Skeletal muscle cell (primary cell): Measurements from ENCODE around the gene CCDC57.

Experiments used
- DNase-seq: peaks from one replicate; pipeline ENCODE4 v3.0.0-alpha.2; 2010; ENCODE audit warnings: low read depth
- H3K4me3 ChIP-seq: 2 replicates; pipeline ENCODE4 v1.5.1; 2011; ENCODE audit warnings: low read depth, mild to moderate bottlenecking, control low read depth, low read length, moderate library complexity

CCDC57 gene

DNA sequence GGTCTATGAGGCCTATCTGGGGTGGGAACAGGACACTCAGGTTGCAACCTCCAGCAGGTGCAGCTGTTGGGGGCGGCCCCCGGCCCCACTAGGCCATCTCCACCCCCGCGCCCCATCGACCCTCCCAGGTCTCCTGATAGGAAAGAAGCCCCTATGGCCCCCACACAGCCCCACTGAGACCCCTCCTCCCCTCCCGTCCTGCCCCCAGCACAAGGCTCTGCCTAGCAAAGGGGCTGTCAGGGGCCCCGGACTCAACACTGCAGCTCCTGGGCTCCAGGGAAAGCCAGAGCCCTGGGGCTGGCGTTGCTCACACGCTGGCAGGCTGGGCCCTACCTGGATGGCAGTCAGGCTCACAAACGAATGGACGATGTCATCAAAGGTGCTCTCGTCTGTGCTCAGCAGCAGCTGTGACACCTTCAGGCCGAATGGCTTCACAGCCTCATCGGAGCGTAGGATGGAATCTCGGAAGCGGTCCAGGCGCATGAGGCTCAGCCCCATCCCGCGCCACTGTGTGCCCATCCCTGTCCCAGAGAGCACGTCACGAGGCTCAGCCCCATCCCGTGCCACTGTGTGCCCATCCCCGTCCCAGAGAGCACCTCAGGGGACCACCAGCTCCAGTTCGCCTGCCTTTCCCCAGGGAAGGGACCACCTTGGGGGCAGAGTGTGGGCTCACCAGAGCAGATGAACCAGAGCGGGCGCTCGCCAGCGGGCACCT lies 121.9 kb downstream of the CCDC57 start:
- no peak overlapping the region for H3K4me3 ChIP-seq
- DNase-seq: no peak

- H3K4me3 ChIP-seq: no peak overlapping the region
- no peak for DNase-seq
Observed at GRCh38 chr17:82089723-82090548, 122.7 kb downstream of the CCDC57 start.

GRCh38 chr17:82088838-82089722 lies 123.6 kb downstream of the CCDC57 start:
- DNase-seq: no peak
- no peak overlapping the region for H3K4me3 ChIP-seq

DNA sequence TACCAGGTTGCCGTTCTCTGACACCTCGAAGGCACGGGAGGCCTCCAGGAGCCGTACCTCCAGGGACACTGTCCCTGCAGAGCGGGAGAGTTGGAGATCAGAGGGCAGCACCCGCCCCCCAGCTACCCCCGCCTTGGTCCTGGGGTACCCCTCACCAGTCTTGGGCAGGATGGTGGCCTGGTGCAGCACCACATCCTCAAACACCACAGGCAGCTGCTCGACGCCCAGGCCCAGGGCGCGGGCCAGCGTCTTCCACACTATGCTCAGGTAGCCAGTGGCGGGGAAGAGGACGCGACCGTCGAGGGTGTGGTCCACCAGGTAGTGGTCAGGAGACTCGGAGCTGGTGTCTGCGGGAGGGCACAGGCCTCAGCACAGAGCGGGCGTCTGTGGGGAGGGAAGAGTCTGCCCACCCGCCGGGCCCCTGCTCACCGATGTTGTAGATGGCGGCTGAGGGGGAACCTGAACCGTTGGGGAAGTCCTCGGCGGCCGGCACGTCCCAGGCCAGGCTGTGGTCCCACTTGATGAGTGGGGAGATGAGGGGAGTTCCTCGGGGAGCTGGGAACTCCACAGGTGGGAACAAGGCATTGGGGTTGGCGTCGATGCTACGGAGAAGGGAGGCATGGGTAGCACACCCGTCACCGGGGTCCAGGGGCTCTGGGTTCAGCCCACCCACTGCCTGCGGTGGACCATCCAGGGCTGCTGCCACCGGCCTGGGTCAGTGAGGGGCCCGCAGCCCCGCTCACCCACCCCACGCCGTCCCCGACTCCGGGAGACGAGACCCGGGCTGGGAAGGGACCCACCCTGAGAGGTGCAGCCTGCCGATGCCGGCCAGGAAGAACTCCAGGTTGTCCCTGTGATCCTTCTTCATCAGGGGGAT lies 124.4 kb downstream of the CCDC57 start:
- H3K4me3 ChIP-seq: no peak overlapping the region
- DNase-seq: no peak

GRCh38 chr17:82086941-82087906 lies 125.4 kb downstream of the CCDC57 start:
- DNase-seq: no peak
- no peak overlapping the region for H3K4me3 ChIP-seq

DNA sequence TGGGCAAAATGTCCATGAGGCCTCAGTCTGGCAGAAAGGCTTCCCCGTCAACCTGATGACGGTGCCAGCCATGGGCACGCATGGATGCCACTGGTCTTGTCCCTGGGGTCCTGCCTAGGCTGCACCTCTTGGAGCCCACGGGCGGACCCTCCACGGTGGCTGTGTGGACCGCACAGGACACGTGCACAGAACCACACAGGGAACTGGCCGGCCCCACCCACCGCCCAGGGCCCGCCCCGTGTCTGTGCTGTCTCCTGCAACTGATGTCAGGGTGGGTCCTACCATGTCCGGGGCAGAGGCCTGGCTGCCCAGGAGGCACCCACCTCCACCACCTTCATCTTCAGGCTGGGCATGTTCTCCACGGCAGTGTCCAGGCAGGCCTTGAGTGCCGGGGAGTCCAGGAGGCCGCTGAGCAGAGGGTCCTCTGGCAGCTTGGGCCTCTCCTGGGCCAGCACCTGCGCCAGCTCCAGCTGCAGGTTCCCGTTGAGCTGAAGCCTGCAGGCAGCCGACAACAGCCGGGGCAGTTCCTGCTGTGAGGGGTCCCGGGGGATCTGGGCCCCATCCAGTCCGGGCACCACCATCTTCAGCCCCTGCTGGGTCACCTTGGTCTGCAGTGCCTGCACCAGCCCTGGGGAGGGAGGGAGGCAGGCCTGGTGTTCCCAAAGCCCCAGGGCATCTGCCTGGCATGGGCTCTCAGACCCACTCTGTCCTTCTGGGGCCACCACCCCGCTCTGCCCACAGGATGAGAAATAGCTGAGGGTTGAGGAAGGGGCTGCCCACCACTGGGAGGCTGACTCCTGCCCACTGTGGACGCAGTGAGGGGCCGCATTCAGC lies 126.5 kb downstream of the CCDC57 start:
- no peak for DNase-seq
- no peak overlapping the region for H3K4me3 ChIP-seq

DNA sequence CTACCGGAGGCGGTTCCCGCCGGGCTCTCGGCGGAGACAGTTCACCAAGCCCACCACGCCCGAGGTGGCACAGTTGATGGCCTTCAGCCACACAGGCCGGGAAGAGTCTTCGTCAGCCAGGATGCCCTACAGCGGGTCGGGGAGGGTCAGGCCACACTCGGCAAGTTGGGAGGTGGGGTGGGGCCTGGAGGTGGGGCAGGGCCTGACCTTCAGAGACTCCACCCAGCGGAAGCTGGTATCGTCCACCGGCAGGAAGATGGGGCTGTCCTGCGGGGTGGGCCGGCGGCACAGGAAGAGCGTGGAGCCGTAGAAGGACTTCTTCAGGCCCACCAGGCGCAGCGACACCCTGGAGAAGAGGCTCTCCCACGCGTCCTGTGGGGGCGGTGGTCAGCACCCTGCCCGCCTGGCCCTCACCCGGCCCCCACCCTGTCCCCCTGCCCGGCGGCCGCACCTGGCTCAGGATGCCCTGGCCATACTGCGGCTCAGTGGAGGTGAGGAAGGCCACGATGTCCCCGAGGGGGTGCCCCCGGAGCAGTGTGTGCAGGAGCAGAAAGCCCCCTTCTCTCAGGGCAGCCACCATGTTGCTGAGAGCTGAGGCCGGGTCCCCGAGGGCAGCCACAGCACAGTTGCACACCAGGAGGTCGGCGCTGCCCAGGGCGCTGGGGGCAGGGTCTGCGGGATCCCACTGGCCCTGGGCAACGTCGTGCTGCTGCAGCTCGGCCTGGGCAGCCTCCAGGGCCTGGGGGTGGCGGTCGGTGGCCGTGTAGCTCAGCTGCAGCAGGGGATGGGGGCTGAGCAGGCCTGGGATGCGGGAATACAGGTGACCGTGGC lies 127.4 kb downstream of the CCDC57 start:
- DNase-seq: no peak
- no peak overlapping the region for H3K4me3 ChIP-seq

DNA sequence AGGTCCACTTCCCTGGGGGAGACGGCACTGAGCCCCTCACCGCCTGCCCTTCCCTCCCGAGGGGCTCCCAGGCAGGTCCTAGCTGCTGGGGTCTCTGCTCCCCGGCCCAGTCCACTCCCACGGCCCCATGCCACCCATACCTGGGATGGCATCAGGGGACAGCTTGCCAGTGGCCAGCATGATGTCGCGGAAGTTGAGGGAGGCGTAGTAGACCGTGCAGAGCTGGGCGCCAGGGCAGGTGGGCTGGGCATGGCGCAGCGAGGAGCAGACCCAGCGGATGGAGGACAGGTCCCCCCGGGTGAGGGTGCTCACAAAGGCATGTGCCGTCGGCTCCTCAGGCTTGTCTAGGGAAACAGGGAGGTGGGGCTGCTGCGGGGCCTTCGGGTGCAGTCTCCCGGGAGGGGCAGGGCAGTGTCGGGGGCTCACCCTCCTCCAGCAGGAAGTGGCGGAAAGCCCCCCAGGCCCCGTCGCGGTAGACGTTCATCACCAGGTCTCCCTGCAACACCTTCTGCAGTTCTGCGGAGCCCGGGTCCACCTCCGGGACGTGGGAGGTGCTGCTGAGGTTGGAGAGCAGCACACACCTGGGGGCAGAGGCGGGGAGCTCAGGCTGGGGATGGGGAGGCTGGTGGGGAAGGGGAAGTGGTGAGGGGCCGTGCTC lies 128.1 kb downstream of the CCDC57 start:
- no peak for DNase-seq
- H3K4me3 ChIP-seq: no peak overlapping the region

- H3K4me3 ChIP-seq: no peak overlapping the region
- DNase-seq: no peak
Observed at GRCh38 chr17:82083533-82084359, 128.9 kb downstream of the CCDC57 start.

DNA sequence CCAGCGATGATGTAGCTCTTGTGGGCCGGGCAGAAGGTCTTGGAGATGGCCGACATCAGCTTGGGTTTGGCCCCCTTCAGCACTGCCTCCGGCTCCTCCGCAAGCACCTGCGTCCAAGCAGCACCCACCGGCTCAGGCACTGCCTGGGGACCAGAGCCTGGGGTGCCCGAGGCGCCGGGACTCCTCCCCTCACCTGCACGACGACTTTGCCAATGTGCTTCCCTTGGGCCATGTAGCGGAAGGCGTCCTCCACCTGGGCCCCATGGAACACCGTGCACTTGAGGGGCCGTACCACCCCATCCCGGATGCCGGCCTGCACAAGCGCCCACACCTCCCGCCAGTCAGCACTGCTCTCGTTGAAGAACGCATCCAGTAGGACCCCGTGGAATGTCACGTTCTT lies 129.6 kb downstream of the CCDC57 start:
- DNase-seq: no peak
- no peak overlapping the region for H3K4me3 ChIP-seq

- no peak overlapping the region for H3K4me3 ChIP-seq
- DNase-seq: no peak
Observed at GRCh38 chr17:82082456-82082855, 130.2 kb downstream of the CCDC57 start.

- no peak overlapping the region for H3K4me3 ChIP-seq
- DNase-seq: no peak
Observed at GRCh38 chr17:82081966-82082365, 130.7 kb downstream of the CCDC57 start.

- H3K4me3 ChIP-seq: no peak overlapping the region
- DNase-seq: no peak
Observed at GRCh38 chr17:82081546-82081945, 131.1 kb downstream of the CCDC57 start.

DNA sequence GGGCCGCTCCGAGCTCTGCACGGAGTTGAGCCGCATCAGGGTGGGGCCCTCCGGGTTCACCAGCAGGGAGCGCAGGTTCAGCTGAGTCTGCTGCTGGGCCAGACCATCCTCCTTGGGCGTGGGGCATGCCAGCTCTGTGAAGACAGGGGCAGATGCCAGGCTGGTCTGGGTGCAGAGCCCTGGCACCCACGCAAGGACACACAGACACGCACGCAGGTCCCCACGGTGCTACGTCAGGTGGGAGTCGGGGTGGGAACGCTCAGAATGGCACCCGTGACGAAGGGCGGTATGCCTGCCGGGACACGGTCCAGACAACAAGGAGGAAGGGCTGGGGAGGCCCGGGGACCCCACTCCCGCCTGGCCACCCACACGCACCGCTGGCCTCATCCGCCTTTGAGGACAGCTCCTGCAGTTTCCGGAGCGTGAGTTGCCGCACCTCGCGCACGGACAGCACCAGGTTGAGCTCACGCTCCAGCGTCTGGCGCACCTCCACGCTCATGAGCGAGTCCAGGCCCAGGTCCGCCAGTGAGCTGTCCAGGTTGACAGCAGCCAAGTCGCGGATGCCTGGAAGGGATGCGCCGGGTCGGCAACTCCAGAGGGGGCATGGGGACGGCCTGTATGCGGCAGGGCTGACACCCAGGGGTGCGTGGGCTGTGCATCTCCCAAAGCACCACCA lies 131.7 kb downstream of the CCDC57 start:
- no peak for DNase-seq
- no peak overlapping the region for H3K4me3 ChIP-seq
